SU-DHL-6 (cell line): Measurements from ENCODE around the gene NAPG.
"Not testable (repeated sequence)": the region's sequence is repeated elsewhere in the genome, so short reads cannot be mapped to it uniquely, and the experiment has no call there.

Experiments
- H2AFZ ChIP-seq: fragments of 200-600 bp; sonication (generic); 2 replicates; pipeline ENCODE4 v1.6.1; 2014; ENCODE audit warnings: low read depth, mild to moderate bottlenecking, moderate library complexity, mixed read lengths, antibody characterized with exemption, low read length; ENCODE audit not compliant: severe bottlenecking
- H3F3A ChIP-seq: fragments of 200-600 bp; shearing (Covaris generic); 2 replicates; pipeline ENCODE4 v1.6.0; 2016; ENCODE audit warnings: antibody characterized with exemption, mild to moderate bottlenecking; ENCODE audit not compliant: insufficient read depth
- H3K27ac ChIP-seq: fragments of 200-600 bp; sonication (generic); 2 replicates; pipeline ENCODE4 v1.5.1; 2016; ENCODE audit warnings: low read depth, mild to moderate bottlenecking, low read length, moderate library complexity, mixed read lengths
- H3K27me3 ChIP-seq: fragments of 200-600 bp; sonication (generic), shearing (Covaris generic); 2 replicates; pipeline ENCODE4 v1.6.0; 2014; ENCODE audit warnings: mild to moderate bottlenecking, low read length
- H3K36me3 ChIP-seq: fragments of 200-600 bp; sonication (generic); 2 replicates; pipeline ENCODE4 v1.6.1; 2014; ENCODE audit warnings: mild to moderate bottlenecking, low read length, mixed read lengths
- H3K4me2 ChIP-seq: fragments of 300-600, 200-600 bp; shearing (Covaris generic), sonication (generic); 2 replicates; pipeline ENCODE4 v1.6.0; 2014; ENCODE audit warnings: low read length, low read depth, mild to moderate bottlenecking; ENCODE audit not compliant: poor library complexity, severe bottlenecking
- H3K4me3 ChIP-seq: fragments of 200-600 bp; sonication (generic); 2 replicates; pipeline ENCODE4 v1.5.1; 2014; ENCODE audit warnings: antibody characterized with exemption, low read length, mild to moderate bottlenecking, mixed read lengths; ENCODE audit not compliant: insufficient read depth, poor library complexity, severe bottlenecking
- H3K79me2 ChIP-seq: fragments of 200-600 bp; sonication (generic); 2 replicates; pipeline ENCODE4 v1.6.1; 2014; ENCODE audit warnings: mild to moderate bottlenecking, low read length, moderate library complexity; ENCODE audit not compliant: insufficient read depth
- H3K9ac ChIP-seq: fragments of 200-600 bp; sonication (generic); 2 replicates; pipeline ENCODE4 v1.7.0; 2014; ENCODE audit warnings: mild to moderate bottlenecking, low read length
- H3K9me2 ChIP-seq: fragments of 200-600 bp; sonication (generic); replicated peaks from 2 replicates; pipeline ENCODE4 v1.6.1; 2014; ENCODE audit warnings: low read length; ENCODE audit not compliant: insufficient read depth
- H3K9me3 ChIP-seq: fragments of 200-600 bp; sonication (generic); 2 replicates; pipeline ENCODE4 v1.6.1; 2014; ENCODE audit warnings: low read length, mixed read lengths; ENCODE audit not compliant: insufficient read depth
- H4K20me1 ChIP-seq: fragments of 200-600 bp; sonication (generic); 2 replicates; pipeline ENCODE4 v1.6.1; 2014; ENCODE audit warnings: low read depth, mild to moderate bottlenecking, antibody characterized with exemption, low read length, moderate library complexity, mixed read lengths
- CTCF ChIP-seq: fragments of 200-600 bp; sonication (generic); IDR thresholded peaks from one replicate; pipeline ENCODE4 v1.5.1; 2017; ENCODE audit warnings: antibody characterized with exemption, mild to moderate bottlenecking, low read length, moderate library complexity; ENCODE audit not compliant: insufficient read depth, poor library complexity, severe bottlenecking
- EZH2phosphoT487 ChIP-seq: fragments of 200-600 bp; sonication (generic), shearing (Covaris generic); conservative IDR thresholded peaks from 2 replicates; pipeline ENCODE4 v1.6.1; 2018; ENCODE audit warnings: mild to moderate bottlenecking, antibody characterized with exemption, low read length, moderate library complexity, mixed read lengths

NAPG gene

GRCh38 chr18:10571537-10571936 lies 45.7 kb downstream of the NAPG start:
- Histone ChIP-seq H3K4me3 (no peak overlapping the region), H3K79me2 (no peaks in the 10 kb centered on the region), H3K4me2 (no peak overlapping the region), H3K27ac (no peak overlapping the region), H3K9me2 (no peaks in the 10 kb centered on the region), H2AFZ (no peak overlapping the region), H3K27me3 (no peaks in the 10 kb centered on the region), H3K36me3 (no peaks in the 10 kb centered on the region), H4K20me1 (no peaks in the 10 kb centered on the region), H3K9ac (no peak overlapping the region), H3F3A (no peaks in the 10 kb centered on the region), H3K9me3 (no peaks in the 10 kb centered on the region)
- TF ChIP-seq CTCF, result no peak
- no peak for TF ChIP-seq EZH2phosphoT487

GRCh38 chr18:10573261-10573660 lies 47.4 kb downstream of the NAPG start:
- H3K9me3 ChIP-seq, H3K36me3 ChIP-seq, H2AFZ ChIP-seq, H3K4me3 ChIP-seq, H3K27me3 ChIP-seq, H3K79me2 ChIP-seq, H3K4me2 ChIP-seq, H4K20me1 ChIP-seq, H3F3A ChIP-seq, H3K27ac ChIP-seq, H3K9ac ChIP-seq, H3K9me2 ChIP-seq: not testable (repeated sequence)

GRCh38 chr18:10574412-10574811 lies 48.6 kb downstream of the NAPG start:
- H3K79me2 ChIP-seq, H2AFZ ChIP-seq, H3K36me3 ChIP-seq, H3K27ac ChIP-seq, H3K9ac ChIP-seq, H3K4me3 ChIP-seq, H4K20me1 ChIP-seq, H3K4me2 ChIP-seq, H3K27me3 ChIP-seq, H3K9me2 ChIP-seq, H3K9me3 ChIP-seq, H3F3A ChIP-seq: not testable (repeated sequence)

GRCh38 chr18:10577842-10578572 lies 52.2 kb downstream of the NAPG start:
- not testable (repeated sequence) for H3K27me3 ChIP-seq, H3K4me2 ChIP-seq, H2AFZ ChIP-seq, H3K9me2 ChIP-seq, H3K9me3 ChIP-seq, H3K4me3 ChIP-seq, H4K20me1 ChIP-seq, H3K79me2 ChIP-seq, H3K27ac ChIP-seq, H3K36me3 ChIP-seq, H3K9ac ChIP-seq, H3F3A ChIP-seq

GRCh38 chr18:10578573-10578899 lies 52.7 kb downstream of the NAPG start:
- not testable (repeated sequence) for H3K79me2 ChIP-seq, H3K36me3 ChIP-seq

More at GRCh38 chr18:10578573-10578899, 52.7 kb downstream of the NAPG start:
- not testable (repeated sequence) for H3K27me3 ChIP-seq, H4K20me1 ChIP-seq, H3K4me3 ChIP-seq, H3K9me3 ChIP-seq, H3K9ac ChIP-seq, H3K9me2 ChIP-seq, H3K4me2 ChIP-seq, H2AFZ ChIP-seq, H3F3A ChIP-seq, H3K27ac ChIP-seq
